Measurements from ENCODE around the gene CLSTN1. TPM values are rescaled to one million over a fixed set of nuclear protein-coding genes. Genes with fewer than 3 reads are reported as not detected.

Gene CLSTN1
- 100 to 1,000 TPM in 1 of 12 donors, 10 to 100 TPM in 10, not detected in 1; 60.7 to 107 (median 71.4) TPM for polyA plus RNA-seq (ENCODE audit: insufficient read length in 12 of 12)
- long read RNA-seq, donor 1, full-length matches to known transcripts = 1 of 26 reads
- long read RNA-seq, donor 1, partial matches to known transcripts = 19 of 26 reads
- long read RNA-seq, donor 1, other reads (novel, unspliced or antisense) = 6 of 26 reads
- long read RNA-seq, donor 2, full-length matches to known transcripts = 4 of 11 reads
- long read RNA-seq, donor 2, partial matches to known transcripts = 7 of 11 reads
- long read RNA-seq, donor 2, other reads (novel, unspliced or antisense) = 0 of 11 reads
- long read RNA-seq, donor 3, full-length matches to known transcripts = 2 of 2 reads
- long read RNA-seq, donor 3, partial matches to known transcripts = 0 of 2 reads
- long read RNA-seq, donor 3, other reads (novel, unspliced or antisense) = 0 of 2 reads
- long read RNA-seq, donor 4, full-length matches to known transcripts = 3 of 27 reads
- long read RNA-seq, donor 4, partial matches to known transcripts = 24 of 27 reads
- long read RNA-seq, donor 4, other reads (novel, unspliced or antisense) = 0 of 27 reads
- long read RNA-seq, donor 5, full-length matches to known transcripts = 15 of 20 reads
- long read RNA-seq, donor 5, partial matches to known transcripts = 5 of 20 reads
- long read RNA-seq, donor 5, other reads (novel, unspliced or antisense) = 0 of 20 reads
- long read RNA-seq, donor 6, full-length matches to known transcripts = 4 of 12 reads
- long read RNA-seq, donor 6, partial matches to known transcripts = 8 of 12 reads
- long read RNA-seq, donor 6, other reads (novel, unspliced or antisense) = 0 of 12 reads
- long read RNA-seq, donor 7, full-length matches to known transcripts = 2 of 2 reads
- long read RNA-seq, donor 7, partial matches to known transcripts = 0 of 2 reads
- long read RNA-seq, donor 7, other reads (novel, unspliced or antisense) = 0 of 2 reads
- long read RNA-seq, donor 8, full-length matches to known transcripts = 3 of 11 reads
- long read RNA-seq, donor 8, partial matches to known transcripts = 8 of 11 reads
- long read RNA-seq, donor 8, other reads (novel, unspliced or antisense) = 0 of 11 reads
- long read RNA-seq, donor 9, full-length matches to known transcripts = 2 of 2 reads
- long read RNA-seq, donor 9, partial matches to known transcripts = 0 of 2 reads
- long read RNA-seq, donor 9, other reads (novel, unspliced or antisense) = 0 of 2 reads
- long read RNA-seq, donor 10, full-length matches to known transcripts = 8 of 13 reads
- long read RNA-seq, donor 10, partial matches to known transcripts = 5 of 13 reads
- long read RNA-seq, donor 10, other reads (novel, unspliced or antisense) = 0 of 13 reads
- long read RNA-seq, donor 11, full-length matches to known transcripts = 7 of 7 reads
- long read RNA-seq, donor 11, partial matches to known transcripts = 0 of 7 reads
- long read RNA-seq, donor 11, other reads (novel, unspliced or antisense) = 0 of 7 reads

GRCh38 chr1:9823943-9824701 is at the start of gene CLSTN1:
CLSTN1 (minus strand) TSS chr1:9823965; CDS start chr1:9823733, 232 bp downstream.
- peak; percentile 85 for DNase-seq

- DNase-seq = no peak
Observed at GRCh38 chr1:9873385-9873784, 49.6 kb upstream of the CLSTN1 start.

GRCh38 chr1:9872430-9873165 is 48.8 kb upstream of the CLSTN1 start:
- no peak for DNase-seq

- no peak for DNase-seq
Observed at GRCh38 chr1:9871707-9872425, 48.1 kb upstream of the CLSTN1 start.

- no peak for DNase-seq
Observed at GRCh38 chr1:9871021-9871420, 47.3 kb upstream of the CLSTN1 start.

GRCh38 chr1:9870572-9870971 is 46.8 kb upstream of the CLSTN1 start:
- no peak for DNase-seq

GRCh38 chr1:9869831-9870251 is 46.1 kb upstream of the CLSTN1 start:
- DNase-seq = no peak

GRCh38 chr1:9868244-9868590 is 44.5 kb upstream of the CLSTN1 start:
- no peak for DNase-seq

GRCh38 chr1:9867408-9868243 is 43.9 kb upstream of the CLSTN1 start:
- peak; percentile 82 for DNase-seq

GRCh38 chr1:9866836-9867235 is 43.1 kb upstream of the CLSTN1 start:
- no peak for DNase-seq

- no peak for DNase-seq
Observed at GRCh38 chr1:9865724-9866123, 42.0 kb upstream of the CLSTN1 start.

- DNase-seq = no peak
Observed at GRCh38 chr1:9863371-9863770, 39.6 kb upstream of the CLSTN1 start.

- DNase-seq = no peak
Observed at GRCh38 chr1:9861360-9861759, 37.6 kb upstream of the CLSTN1 start.

- no peak for DNase-seq
Observed at GRCh38 chr1:9860887-9861286, 37.1 kb upstream of the CLSTN1 start.

- DNase-seq = no peak
Observed at GRCh38 chr1:9859281-9860014, 35.7 kb upstream of the CLSTN1 start.

GRCh38 chr1:9858293-9859035 is 34.7 kb upstream of the CLSTN1 start:
- DNase-seq = no peak

- DNase-seq = no peak
Observed at GRCh38 chr1:9855186-9855585, 31.4 kb upstream of the CLSTN1 start.

All from muscle of arm (tissue), 14 donors.